ENCODE results near the gene PRKCE.
"Not testable (repeated sequence)": the region's sequence is repeated elsewhere in the genome, so short reads cannot be mapped to it uniquely, and the experiment has no call there.

PRKCE gene

DNA sequence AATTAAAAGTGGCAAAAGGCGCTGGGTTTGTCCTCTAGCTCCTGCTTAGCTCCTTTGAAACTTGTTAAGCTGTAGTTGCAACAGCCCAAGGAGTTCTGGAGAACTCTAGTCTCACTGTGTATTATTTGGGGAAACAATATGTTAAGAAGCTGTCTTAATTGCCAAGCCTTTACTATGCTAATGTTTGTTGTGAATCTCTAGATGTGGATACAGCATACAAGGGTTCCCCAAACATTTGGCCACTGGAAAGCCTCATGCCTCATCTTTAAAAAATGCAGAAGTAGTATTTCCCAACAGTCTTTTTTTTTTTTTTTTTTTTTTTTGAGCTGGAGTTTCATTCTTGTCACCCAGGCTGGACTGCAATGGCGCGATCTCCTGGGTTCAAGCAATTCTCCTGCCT is 236.7 kb downstream of the PRKCE start:
- Mint-ChIP-seq H3K36me3 (ENCODE audit: low read depth) (no peaks in the 10 kb centered on the region), H3K27ac (no peak overlapping the region), H3K4me3 (no peak overlapping the region), H3K27me3 (ENCODE audit: low read depth) (peaks cover 12% of the 10 kb centered on the region), H3K9me3 (no peaks in the 10 kb centered on the region), H3K4me1 (peaks cover 84% of the 10 kb centered on the region)
- TF ChIP-seq, protein P1, sequence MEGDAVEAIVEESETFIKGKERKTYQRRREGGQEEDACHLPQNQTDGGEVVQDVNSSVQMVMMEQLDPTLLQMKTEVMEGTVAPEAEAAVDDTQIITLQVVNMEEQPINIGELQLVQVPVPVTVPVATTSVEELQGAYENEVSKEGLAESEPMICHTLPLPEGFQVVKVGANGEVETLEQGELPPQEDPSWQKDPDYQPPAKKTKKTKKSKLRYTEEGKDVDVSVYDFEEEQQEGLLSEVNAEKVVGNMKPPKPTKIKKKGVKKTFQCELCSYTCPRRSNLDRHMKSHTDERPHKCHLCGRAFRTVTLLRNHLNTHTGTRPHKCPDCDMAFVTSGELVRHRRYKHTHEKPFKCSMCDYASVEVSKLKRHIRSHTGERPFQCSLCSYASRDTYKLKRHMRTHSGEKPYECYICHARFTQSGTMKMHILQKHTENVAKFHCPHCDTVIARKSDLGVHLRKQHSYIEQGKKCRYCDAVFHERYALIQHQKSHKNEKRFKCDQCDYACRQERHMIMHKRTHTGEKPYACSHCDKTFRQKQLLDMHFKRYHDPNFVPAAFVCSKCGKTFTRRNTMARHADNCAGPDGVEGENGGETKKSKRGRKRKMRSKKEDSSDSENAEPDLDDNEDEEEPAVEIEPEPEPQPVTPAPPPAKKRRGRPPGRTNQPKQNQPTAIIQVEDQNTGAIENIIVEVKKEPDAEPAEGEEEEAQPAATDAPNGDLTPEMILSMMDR (IDR thresholded peaks at IDR 0.05; ENCODE audit: unreplicated experiment in 3 of 3) = no peak

DNA sequence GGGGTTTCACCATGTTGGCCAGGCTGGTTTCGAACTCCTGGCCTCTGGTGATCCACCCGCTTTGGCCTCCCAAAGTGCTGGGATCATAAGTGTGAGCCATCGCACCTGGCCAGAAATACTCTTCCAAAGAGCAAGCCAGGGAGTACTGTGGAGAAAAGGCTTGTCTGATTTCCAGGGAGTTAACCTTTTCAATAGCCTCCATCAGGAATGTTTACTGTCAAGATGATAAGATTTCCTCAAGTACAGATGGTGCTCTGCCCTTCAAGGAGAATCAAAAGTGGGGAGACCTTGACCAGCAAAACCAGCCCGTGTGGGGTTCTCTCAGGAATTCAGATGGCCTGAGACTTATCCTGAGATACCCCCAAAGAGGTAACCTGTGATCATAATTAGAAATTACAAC is 237.2 kb downstream of the PRKCE start:
- TF ChIP-seq, protein P1 (IDR thresholded peaks at IDR 0.05; ENCODE audit: unreplicated experiment in 3 of 3) = no peak
- Mint-ChIP-seq H3K4me3 (no peak overlapping the region), H3K9me3 (no peaks in the 10 kb centered on the region), H3K27ac (peak overlapping the region; percentile 22 to 65 (median 59)), H3K36me3 (ENCODE audit: low read depth) (no peaks in the 10 kb centered on the region), H3K4me1 (peaks cover 80% of the 10 kb centered on the region), H3K27me3 (ENCODE audit: low read depth) (peaks cover 12% of the 10 kb centered on the region)

DNA sequence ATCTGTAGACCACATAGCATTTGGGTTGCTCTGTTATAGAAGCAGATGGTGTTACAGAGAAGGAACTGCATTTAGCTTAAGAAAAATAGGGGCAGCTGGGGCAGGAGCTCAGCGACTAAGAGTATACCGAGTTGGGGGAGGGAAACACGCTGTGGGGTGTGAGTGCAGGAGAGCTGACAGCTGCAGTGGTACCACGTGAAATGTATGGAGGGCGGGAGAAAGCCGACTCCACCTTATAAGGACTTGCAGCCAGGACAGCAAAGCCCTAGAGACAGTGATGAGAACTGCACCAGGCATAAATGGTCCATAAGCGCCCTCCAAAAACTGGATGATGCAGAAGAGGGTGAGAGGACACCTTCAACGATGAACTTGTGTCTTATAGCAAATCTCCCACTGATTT is 237.6 kb downstream of the PRKCE start:
- peaks cover 12% of the 10 kb centered on the region for H3K27me3 Mint-ChIP-seq (ENCODE audit: low read depth)
- TF ChIP-seq, protein P1 (IDR thresholded peaks at IDR 0.05; ENCODE audit: unreplicated experiment in 3 of 3) = peak in 1 of 3 experiments; percentile 16
- H3K4me1 Mint-ChIP-seq = peaks cover 78% of the 10 kb centered on the region
- H3K4me3 Mint-ChIP-seq = peak overlapping the region in 1 of 3 experiments; percentile 19
- no peaks in the 10 kb centered on the region for H3K36me3 Mint-ChIP-seq (ENCODE audit: low read depth)
- no peaks in the 10 kb centered on the region for H3K9me3 Mint-ChIP-seq
- H3K27ac Mint-ChIP-seq = peak overlapping the region; percentile 22 to 65 (median 59)

DNA sequence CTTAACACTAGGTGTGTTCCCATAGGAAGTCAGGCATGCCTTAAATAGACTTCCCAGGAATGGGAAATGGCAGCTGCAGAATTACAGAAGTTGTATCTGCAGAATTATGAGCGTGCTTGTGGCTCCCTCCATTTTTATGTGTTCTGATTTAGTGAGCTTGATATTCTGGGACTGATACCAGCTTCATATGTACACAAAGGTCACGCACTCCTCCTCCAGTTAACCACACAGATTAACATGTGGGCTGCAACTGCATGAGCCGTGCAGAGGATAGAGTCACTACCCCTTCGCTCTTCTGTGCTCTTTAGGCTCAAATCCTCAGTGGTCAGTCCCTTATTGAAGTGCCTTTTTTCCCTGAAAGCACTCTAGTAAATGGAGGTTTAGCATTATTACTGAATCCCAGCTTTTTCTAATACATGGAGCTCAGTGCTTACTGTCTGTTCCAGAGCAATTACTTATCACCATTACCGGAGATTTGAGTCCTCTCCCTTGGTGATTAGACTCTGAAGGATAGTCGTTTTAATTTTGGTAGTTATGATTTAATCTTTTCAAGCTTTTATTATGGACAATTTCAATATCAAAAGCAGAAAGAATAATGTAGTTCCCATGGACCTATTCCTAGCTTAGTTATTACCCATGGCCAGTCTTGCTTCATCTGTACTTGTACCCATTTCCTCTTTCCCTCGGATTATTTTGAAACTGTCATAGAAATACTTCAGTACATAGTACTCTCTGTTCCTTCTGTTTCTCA is 238.3 kb downstream of the PRKCE start:
- Mint-ChIP-seq H3K9me3 (no peaks in the 10 kb centered on the region), H3K27me3 (ENCODE audit: low read depth) (peaks cover 13% of the 10 kb centered on the region), H3K27ac (peak overlapping the region in 2 of 3 experiments; percentile 59 to 67), H3K4me1 (peaks cover 71% of the 10 kb centered on the region), H3K36me3 (ENCODE audit: low read depth) (no peaks in the 10 kb centered on the region), H3K4me3 (no peak overlapping the region)
- TF ChIP-seq, protein P1 (IDR thresholded peaks at IDR 0.05; ENCODE audit: unreplicated experiment in 3 of 3) = no peak

DNA sequence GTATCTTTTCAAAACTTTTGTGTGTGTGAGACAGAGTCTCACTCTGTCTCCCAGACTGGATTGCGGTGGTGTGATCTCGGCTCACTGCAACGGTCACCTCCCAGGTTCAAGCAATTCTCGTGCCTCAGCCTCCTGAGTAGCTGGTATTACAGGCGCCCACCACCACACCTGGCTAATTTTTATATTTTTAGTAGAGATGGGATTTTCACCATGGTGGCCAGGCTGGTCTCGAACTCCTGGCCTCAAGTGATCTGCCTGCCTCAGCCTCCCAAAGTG is 238.8 kb downstream of the PRKCE start:
- not testable (repeated sequence) for H3K27ac Mint-ChIP-seq; H3K36me3 Mint-ChIP-seq (ENCODE audit: low read depth); H3K9me3 Mint-ChIP-seq; H3K4me3 Mint-ChIP-seq
- Mint-ChIP-seq H3K4me1 (peaks cover 69% of the 10 kb centered on the region), H3K27me3 (ENCODE audit: low read depth) (peaks cover 19% of the 10 kb centered on the region)

DNA sequence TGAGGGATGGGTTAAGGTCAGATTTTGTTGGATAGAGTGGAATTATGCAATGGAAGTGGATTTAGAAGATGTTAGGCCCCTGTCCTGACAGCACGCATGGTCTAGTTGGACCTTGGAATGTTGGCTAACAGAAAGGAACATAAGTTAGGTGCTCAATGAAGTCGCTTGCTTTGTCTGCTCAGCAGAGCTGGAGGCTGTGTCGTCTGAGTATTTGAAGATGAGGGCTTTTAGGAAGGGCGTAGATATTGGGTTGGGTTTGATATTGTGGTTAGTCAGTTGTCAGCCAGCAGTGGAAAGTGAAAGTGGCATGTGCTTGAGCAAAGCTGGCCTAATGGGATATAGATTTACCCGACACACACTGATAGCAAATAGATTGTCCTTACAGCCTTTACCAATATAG is 239.3 kb downstream of the PRKCE start:
- no peak overlapping the region for H3K4me3 Mint-ChIP-seq
- peaks cover 68% of the 10 kb centered on the region for H3K4me1 Mint-ChIP-seq
- H3K27me3 Mint-ChIP-seq (ENCODE audit: low read depth) = peaks cover 24% of the 10 kb centered on the region
- no peaks in the 10 kb centered on the region for H3K36me3 Mint-ChIP-seq (ENCODE audit: low read depth)
- H3K9me3 Mint-ChIP-seq = no peaks in the 10 kb centered on the region
- no peak overlapping the region for H3K27ac Mint-ChIP-seq
- TF ChIP-seq, protein P1 (IDR thresholded peaks at IDR 0.05; ENCODE audit: unreplicated experiment in 3 of 3) = no peak

Measured in nephron (organoid).